CD4-positive, alpha-beta T cell treated with Interleukin-12 subunit alpha and Interleukin-12 subunit beta, for 1 hour (primary cell): Measurements from ENCODE around the gene C19orf38.
A peak's percentile ranks its signal among the peaks of the same experiment; 100 is the strongest.
"Not testable (repeated sequence)": the region's sequence is repeated elsewhere in the genome, so short reads cannot be mapped to it uniquely, and the experiment has no call there.

Experiments
- DNase-seq: peaks from one replicate; pipeline ENCODE4 v3.0.0-alpha.2; 2020

The C19orf38 gene

DNA sequence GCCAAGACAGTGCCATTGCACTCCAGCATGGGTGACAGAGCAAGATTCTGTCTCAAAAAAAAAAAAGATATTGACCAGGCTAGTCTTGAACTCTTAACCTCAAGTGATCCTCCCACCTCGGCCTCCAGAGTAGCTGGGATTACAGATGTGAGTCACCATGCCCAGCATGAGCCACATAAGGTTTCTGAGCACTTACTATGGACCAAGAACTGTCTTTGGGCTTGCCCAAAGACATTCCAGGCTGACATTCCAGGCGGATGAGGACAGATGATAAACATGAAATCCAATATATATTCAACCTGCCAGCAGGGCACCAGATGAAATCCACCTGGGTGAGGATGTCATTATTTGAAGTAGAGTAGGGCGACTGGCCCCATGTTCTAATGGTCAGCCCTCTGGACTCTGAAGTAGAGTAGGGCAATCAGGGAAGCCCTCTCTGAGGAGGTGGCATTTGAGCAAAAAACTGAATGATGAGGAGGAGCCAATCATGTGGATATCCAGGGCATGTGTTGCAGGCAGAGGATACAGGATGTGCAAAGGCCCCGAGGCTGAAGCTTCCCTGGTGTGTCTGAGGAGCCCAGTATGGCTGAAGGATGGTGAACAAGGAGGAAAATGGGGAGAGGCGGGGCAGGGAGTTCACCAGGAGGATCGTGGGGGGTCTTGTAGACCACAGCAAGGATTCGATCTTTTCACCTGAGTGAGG is 4.0 kb downstream of the C19orf38 start:
- no peak for DNase-seq

DNA sequence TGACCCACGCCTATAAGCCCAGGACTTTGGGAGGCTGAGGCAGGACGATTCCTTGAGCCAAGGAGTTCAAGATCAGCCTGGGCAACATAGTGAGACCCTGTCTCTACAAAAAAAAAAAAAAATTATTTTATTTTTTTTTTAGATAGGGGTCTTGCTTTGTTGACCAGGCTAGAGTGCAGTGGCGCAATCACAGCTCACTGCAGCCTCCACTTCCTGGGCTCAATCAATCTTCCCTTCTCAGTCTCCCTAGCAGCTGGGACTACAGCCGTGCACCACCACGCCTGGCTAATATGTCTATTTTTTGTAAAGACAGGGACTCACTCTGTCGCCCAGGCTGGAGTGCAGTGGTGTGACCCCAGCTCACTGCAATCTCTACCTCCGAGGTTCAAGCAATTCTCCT is 4.7 kb downstream of the C19orf38 start:
- DNase-seq = no peak

DNA sequence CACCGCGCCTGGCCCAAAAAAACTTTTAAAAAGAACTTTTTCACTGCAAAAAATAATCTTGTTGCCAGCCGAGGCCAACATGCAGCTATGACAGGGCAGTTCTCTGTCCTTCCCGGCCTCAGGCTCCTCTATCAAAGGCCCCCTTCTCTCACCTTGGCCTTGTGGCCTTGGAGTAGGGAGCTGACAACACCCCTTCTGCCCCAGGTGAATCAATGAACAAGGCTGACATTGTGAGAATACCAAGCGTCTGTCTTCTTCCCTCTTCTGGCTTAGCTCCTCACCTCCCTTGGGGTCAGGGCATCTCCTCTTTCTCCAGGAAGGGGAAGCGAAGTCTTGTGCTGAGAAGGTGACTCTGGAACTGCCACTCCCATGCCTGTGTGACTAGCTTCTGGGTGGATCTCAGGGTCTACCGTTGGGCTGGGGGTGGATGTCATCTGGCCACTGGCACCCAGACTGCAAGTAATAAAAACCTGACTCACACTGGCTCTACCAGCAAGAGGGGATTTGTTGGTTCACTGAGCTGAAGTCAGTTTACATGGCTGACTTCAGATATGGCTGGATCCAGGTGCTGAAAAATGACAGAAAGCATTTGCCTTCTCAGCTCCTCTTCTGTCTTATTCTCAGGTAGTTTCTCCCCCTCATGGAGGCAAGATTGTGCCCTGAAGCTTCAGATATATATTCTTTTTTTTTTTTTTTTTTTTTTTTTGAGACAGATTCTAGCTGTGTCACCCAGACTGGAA is 6.3 kb downstream of the C19orf38 start:
- DNase-seq = no peak

DNA sequence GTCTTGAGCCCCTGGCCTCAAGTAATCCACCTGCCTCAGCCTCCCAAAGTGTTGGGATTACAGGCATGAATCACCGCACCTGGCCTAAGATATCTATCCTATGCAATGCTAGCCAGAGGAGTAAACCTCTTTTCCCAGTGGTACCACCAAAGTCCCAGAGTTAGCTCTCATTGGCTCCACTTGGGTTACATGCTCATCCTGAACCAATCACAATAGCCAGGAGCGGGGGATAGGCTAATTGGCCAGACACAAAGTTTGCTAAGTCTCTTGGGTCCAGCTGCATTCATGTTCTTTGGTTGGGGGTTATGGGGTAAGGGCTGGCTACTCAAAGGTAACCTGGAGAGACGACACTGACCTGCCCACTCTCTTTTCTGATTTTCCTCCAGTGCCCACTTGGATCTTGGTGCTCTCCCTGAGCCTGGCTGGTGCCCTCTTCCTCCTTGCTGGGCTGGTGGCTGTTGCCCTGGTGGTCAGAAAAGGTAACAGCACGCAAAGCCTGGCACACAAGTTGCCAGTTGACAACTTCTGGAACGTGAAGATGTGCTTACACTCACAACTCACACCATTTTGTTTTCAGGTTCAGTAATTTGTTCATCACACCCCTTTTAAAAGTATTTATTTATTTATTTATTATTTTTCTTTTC is 7.8 kb downstream of the C19orf38 start:
- DNase-seq = peak; percentile 41

DNA sequence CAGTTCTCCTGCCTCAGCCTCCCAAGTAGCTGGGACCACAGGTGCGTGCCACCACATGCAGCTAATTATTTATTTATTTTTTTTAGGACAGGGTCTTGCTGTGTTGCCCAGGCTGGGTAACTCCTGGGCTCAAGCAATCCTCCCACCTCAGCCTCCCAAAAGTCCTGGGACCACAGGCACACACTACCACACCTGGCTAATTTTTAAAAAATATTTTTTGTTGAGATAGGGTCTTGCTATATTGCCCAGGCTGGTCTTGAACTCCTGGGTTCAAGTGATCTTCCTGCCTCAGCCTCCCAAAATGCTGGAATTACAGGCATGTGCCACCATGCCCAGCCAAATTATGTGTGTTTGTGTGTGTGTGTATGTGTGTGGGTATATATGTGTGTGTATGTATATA is 8.7 kb downstream of the C19orf38 start:
- not testable (repeated sequence) for DNase-seq

DNA sequence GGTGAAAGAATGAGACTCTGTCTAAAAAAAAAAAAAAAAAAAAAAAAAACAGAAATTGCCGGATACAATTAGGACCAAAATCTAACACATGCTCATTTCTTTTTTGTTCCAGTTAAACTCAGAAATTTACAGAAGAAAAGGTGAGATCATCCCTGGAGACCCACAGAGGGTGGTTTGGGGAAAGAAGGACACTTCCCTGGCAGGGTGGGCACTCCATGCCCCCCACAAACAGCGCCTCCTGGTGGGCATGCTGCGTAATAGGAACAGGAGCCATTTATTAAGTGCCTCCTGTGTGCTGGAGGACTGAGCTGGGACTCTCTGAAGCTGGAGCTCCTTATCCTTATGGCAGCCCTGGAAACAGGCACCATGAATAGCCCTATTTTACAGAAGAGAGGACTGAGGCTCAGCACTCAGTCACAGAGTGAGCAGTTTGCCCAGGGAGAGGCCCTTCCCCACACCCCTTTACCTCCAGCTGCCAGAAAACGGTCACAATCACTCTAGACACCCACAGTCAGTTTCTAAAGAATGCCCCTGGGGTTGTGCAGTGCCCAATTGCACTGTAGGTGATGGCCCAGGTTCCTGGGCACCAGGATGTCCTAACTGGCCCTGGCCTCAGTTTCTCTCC is 10.1 kb downstream of the C19orf38 start:
- DNase-seq = peak; percentile 31

DNA sequence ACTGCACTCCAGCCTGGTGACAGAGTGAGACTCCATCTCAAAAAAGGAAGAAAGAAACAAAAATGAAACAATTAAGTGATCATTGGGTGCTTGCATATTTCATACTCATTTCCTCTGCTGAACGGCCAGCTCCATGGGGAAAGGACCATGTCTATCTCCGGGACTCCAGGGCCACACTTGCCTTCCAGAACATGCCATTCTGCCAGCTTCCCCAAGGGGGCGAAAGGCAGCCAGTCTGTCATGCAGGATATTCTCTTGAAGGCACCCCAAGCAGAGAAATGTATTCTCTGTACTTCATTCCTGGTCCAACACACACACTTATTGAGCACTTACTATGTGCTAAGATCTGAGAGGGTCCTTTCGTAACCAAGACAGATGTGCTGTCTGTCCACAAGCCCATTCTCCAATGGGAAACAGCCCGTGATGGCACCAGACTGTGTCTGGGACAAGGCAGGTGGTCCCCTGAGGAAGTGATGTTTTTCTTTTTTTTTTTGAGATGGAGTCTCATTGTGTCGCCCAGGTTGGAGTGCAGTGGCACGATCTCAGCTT is 13.0 kb downstream of the C19orf38 start:
- DNase-seq = peak; percentile 37

DNA sequence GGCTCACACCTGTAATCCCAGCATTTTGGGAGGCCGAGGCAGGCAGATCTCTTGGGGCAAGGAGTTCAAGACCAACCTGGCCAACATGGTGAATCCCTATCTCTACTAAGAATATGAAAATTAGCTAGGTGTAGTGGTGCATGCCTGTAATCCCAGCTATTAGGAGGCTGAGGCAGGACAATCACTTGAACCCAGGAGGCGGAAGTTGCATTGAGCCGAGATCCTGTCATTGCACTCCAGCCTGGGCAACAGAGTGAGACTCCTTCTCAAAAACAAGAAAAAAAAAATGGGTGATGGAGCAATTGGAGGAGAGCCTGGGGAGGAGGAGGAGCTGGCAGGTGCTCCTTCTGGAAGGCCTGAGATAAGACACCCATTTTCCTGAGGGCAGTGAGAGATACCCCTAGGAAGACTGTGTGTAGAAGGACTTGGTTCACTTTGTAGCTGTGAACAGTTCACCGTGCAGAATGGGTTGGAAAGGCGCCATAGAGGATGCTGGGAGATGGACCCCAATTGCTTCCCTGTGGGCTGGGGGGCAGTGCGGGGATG is 14.4 kb downstream of the C19orf38 start:
- no peak for DNase-seq

DNA sequence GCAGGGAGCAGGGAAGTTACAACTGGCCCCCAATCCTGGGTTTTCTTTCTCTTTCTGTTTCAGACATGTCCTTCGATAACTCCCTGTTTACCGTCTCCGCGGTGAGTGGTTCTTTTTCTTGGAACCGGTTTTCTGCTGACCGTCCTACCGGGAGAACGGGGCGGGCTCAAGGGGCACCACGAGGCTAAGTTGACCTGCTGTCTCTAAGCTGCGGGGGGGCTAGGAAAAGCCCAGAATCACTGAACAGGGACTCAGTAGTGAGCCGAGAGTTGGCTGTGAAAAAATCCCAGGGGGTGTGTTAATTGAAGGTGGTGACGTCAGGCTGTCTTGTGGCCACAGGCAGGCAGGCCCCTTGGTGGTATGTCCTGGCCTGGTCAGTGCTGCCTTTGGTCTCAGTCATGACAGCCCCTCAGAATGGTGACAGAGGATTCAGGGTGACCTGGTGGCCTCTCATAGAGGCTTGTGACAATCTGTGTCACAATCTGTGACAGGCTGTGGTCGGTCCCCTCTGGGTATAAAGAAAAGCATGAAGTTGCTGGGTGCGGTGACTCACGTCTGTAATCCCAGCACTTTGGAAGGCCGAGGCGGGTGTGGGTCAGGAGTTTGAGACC is 15.0 kb downstream of the C19orf38 start:
- DNase-seq = no peak

DNA sequence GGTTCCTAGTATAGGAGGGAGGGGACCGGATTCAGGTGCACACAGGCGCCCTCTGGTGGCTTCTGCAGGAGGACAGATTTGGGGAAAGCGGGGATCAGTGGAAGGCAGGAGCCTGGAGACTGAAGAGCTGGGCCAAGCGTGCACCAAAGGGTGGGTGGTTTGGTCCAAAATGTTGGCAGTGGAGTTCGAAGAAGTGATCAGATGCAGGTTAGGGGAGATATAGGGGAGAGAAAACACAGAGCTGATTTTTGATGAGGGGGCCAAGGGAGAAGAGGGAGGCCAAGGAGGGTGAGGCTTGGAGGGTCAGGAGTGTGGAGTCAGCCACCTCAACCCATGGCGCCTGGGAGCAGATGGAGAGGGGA is 16.3 kb downstream of the C19orf38 start:
- peak; percentile 83 for DNase-seq

DNA sequence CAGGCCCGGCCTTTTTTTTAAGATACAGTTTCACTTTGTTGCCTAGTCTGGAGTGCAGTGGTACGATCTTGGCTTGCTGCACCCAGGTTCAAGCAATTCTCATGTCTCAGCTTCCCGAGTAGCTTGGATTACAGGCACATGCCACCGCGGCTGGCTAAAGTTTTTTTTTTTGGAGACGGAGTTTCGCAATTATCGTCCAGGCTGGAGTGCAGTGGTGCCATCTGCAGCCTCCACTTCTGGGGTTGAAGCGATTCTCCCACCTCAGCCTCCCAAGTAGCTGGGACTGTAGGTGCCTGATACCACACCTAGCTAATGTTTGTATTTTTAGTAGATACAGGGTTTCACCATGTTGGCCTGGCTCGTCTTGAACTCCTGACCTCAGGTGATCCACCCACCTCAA is 18.3 kb downstream of the C19orf38 start:
- no peak for DNase-seq

DNA sequence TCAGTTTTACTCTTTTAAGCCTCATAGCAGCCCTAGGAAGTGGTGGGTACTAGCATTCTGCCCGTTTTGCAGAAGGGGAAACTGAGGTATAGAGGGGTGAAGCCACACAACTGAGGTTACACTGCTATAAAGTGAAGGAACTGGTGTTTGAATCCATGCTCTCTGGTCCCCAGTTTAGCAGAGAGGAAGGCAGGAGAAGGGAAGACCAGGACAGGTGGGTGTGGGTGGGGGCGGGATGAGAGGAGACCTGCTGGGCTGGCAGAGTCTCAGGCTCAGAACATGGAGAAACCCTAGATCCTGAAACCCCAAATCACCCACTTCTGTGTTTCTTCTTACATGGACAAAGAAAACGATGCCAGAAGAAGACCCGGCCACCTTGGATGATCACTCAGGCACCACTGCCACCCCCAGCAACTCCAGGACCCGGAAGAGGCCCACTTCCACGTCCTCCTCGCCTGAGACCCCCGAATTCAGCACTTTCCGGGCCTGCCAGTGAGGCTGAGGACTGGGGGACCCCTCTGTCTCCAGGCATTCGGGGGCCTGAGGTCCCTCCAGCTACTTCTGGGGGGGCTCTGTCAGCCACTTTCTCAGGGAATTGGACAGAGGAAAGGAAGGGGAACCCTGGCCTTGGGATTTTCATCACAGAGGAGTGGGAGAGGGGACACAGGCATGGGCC is 20.8 kb downstream of the C19orf38 start:
- no peak for DNase-seq

DNA sequence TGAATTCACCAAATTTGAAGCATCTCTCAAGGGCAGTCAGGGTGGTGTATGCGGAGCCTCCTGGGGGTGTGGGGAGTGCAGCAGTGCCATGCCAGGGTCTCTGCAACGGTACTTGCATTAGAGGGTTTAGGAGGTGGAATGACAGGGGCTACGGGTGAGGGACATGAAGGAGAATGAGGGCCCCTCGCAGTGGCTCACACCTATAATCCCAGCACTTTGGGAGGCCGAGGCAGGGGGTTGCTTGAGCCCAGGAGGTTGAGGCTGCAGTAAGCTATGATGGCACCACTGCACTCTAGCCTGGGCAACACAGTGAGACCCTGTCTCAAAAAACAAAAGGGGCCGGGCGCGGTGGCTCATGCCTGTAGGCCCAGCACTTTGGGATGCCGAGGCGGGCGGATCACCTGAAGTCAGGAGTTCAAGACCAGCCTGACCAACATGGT is 21.7 kb downstream of the C19orf38 start:
- DNase-seq = not testable (repeated sequence)

DNA sequence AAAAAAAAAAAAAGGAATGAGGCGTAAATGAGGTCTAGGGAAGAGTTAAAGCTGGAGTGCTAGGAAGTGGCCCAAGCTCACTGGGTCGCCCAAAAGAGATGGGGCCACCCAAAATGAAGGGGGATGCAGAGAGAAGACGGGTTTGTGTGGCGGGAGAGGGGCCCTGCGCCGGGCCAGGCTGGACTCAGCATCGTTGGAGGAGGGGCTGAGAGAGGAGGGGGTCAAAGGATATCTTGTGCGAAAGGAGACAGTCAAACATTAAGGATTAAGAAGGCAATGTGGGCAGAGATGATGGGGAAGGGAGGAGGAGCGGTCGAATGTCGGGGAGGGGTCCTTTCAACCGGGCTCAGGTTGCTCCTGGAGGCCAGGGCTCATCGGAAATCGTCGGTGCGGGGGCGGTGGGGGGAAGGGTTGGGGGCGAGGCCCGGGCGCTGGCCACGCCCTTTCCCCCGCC is 22.3 kb downstream of the C19orf38 start:
- DNase-seq = no peak

DNA sequence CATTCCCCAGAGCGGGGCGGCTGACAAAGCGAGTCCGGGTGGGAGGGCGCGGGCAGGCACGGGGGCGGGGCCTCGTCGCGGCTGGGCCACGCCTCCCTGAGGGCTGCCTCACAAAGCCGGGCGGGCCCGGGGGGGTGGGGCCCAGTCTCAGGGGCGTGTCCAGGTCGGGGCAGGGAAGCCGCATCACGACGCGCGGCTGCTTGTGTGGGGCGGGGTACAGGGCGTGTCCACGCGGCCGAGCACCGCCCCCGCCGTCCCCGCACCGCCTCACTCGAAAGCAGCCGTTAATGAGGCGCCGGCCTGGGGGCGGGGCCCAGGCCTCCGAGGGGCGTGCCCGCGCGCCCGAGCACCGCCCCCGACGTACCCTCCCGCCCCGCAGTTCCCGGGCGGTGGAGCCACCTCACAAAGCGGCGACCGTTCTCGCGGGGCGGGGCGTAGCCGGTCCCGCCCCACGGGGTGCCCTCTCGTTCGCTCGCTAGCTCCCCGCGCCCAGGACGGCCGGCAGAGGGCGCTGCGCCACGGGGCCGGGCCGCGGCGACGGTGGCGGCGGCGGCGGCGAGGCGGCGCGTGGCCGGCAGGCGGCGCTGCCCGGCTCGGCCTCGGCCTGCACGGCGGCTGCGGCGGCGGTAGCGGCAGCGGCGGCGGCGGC is 22.9 kb downstream of the C19orf38 start, which contains the start of gene CARM1:
Gene CARM1, plus strand, starts transcription at position 599 of the 649 bp plus-strand sequence. CDS start 150 bp downstream, outside the sequence.
- DNase-seq = peak; percentile 99

DNA sequence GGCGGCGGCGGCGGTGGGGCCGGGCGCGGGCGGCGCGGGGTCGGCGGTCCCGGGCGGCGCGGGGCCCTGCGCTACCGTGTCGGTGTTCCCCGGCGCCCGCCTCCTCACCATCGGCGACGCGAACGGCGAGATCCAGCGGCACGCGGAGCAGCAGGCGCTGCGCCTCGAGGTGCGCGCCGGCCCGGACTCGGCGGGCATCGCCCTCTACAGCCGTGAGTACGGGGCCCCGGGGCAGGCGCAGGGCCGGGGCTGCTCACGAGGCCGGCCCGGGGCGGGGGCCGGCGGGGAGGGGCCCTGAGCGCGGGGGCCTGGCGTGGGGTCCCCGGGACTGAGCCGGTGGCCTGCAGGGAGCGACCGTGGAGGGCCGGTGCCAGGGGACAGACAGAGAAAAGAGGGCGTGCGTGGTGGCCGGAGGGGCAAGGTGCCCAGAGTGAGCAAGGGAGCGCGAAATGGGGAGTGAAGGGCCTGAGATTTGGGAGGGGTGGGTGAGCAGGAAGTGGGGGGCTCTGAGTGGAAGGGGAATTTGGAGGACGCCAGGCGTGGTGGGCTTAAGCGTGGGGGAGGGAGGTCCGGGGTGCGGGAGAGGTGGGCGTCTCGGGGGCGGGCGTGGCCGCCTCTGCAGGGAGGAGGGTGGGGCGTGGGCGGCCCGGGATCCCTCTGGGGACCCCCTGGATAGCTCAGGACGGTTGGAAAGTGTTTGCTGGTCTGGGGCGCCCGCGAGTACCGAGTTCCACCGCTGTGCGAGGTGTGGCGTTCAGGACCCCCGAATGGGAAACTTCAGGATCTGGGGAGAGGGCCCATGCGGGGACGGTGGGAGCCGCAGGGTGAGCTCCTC is 23.7 kb downstream of the C19orf38 start:
- DNase-seq = no peak

DNA sequence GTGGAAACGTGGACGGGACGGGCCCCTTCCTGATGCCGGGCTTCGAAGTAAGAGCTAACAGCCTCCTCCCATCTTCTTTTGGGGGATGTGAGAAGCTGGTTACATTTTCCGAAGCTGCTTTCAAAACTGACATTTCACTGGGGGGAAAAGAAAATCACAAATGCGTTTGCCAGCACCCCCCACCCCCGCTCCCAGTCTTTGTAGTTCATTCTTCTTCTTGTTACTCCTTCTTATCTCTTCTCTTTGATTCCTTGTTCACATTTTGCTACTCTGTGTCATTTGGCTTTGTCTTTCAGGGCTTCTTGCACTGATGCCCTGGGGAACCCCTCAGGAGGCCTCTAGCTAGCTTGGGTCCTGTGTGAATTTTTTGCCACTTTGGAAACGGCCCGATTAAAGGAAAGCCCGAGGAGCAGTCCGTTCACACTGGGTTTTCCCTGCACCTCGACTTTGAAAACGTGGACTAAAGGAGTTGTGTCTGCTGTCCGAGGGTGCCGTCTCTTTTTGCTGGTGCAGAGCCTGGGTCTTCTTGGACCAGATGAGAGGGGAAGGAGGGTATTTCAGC is 24.4 kb downstream of the C19orf38 start:
- DNase-seq = no peak

DNA sequence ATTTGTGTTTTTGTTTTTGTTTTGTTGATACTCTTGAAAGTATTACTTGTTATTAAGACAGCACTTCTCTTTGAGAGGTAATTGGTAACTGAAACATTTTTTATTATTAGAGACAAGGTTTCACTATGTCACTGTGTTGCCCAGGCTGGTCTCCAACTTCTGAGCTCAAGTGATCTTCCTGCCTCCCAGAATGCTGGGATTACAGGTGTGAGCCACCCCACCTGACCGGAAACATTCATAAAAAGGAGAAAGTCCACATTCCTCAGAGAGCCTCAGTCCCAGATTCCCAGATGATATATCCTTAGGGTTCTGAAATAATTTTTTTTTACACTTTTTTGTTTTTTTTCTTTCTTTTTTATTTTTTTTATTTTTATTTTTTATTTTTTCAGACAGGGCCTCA is 25.8 kb downstream of the C19orf38 start:
- DNase-seq = no peak

DNA sequence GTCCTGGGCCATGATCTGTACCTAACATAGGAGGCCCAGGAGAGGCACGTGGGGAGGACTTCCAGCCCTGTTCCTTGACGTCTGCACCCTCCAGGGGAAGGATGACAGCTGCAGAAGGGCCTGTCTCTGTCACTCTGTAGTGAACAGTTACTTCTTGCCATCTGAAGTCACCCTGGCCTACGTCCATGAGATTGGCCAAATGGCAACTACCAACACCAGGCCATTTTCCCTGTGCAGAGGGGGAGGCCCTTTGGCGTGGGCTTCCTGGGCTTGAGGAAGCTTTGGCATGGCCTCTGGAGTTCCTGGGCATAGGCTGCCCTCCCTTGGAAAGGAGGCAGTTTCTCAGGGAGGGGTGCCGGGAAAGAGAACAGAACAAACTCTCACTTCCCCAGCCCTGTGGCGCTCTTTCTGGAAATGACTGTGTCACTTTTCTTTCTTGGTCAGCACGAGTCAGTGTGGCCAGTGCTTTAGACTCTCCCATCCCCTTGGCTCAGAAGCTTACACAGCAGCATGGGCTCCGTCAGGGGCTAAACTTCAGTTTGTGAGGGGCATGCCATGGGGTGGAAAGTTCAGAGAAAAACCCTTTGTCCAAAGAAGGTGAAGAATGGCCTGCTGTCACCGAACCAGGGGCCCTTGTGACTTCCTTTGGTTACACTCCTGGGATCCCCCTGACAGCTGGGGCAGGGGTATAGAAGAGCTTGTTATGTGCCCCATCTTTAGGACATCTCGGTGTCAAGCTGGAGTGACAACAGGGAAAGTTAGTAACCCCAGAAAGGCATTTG is 28.4 kb downstream of the C19orf38 start:
- no peak for DNase-seq
